OCI-LY7 (cell line): ENCODE results near the gene ABCC12. TPM values are rescaled to one million over a fixed set of nuclear protein-coding genes. Genes with fewer than 3 reads are reported as not detected.
"Not testable (repeated sequence)": the region's sequence is repeated elsewhere in the genome, so short reads cannot be mapped to it uniquely, and the experiment has no call there.

ENCODE experiments used
- BruUV-seq: library from RNA; stranded (reverse); fragments of 400-500 nt; replicated peaks from 2 replicates; lab custom pipeline; 2021; lab: Mats Ljungman, UMichigan
- CTCF ChIA-PET: fragments of 300-600 bp; sonication (Branson Sonifier 250); formaldehyde crosslinking; loops from one replicate; lab custom pipeline; 2022; ENCODE audit warnings: antibody characterized with exemption; ENCODE audit not compliant: unreplicated experiment; lab: Charles Lee
- POLR2A ChIA-PET: fragments of 300-600 bp; sonication (Branson Sonifier 250); formaldehyde crosslinking; loops from one replicate; lab custom pipeline; 2022; ENCODE audit warnings: antibody characterized with exemption; lab: Charles Lee
- DNase-seq: peaks from one replicate; pipeline ENCODE4 v3.0.0-alpha.2; 2015; ENCODE audit warnings: low spot score
- H2AFZ ChIP-seq: fragments of 200-600 bp; sonication (generic), shearing (Covaris generic); 2 replicates; pipeline ENCODE4 v1.6.1; 2014; ENCODE audit warnings: mild to moderate bottlenecking, antibody characterized with exemption, low read length, moderate library complexity
- H3K27ac ChIP-seq: fragments of 200-600 bp; sonication (generic); 2 replicates; pipeline ENCODE4 v1.5.1; 2014; ENCODE audit warnings: mixed run types, low read depth, mild to moderate bottlenecking, moderate library complexity, low read length, inconsistent platforms; ENCODE audit not compliant: poor library complexity, severe bottlenecking
- H3K36me3 ChIP-seq: fragments of 200-600 bp; sonication (generic); 2 replicates; pipeline ENCODE4 v1.6.1; 2014; ENCODE audit warnings: mild to moderate bottlenecking, antibody characterized with exemption, low read length, moderate library complexity, mixed read lengths; ENCODE audit not compliant: insufficient read depth
- H3K4me1 ChIP-seq: fragments of 200-600 bp; sonication (generic); 2 replicates; pipeline ENCODE4 v1.5.1; 2014; ENCODE audit warnings: mild to moderate bottlenecking, low read length; ENCODE audit not compliant: insufficient read depth, poor library complexity, severe bottlenecking
- H3K4me2 ChIP-seq: fragments of 200-600 bp; sonication (generic); 2 replicates; pipeline ENCODE4 v1.6.1; 2014; ENCODE audit warnings: mild to moderate bottlenecking, low read length
- H3K4me3 ChIP-seq: fragments of 200-600 bp; sonication (generic); 2 replicates; pipeline ENCODE4 v1.5.1; 2014; ENCODE audit warnings: mild to moderate bottlenecking, low read depth, low read length; ENCODE audit not compliant: poor library complexity, severe bottlenecking
- H3K79me2 ChIP-seq: fragments of 200-600 bp; sonication (generic); 2 replicates; pipeline ENCODE4 v1.6.1; 2016; ENCODE audit warnings: low read depth, mild to moderate bottlenecking, low read length, moderate library complexity, mixed read lengths; ENCODE audit not compliant: insufficient read depth
- H3K9me2 ChIP-seq: fragments of 200-600 bp; sonication (generic); 2 replicates; pipeline ENCODE4 v1.6.1; 2016; ENCODE audit warnings: mild to moderate bottlenecking, low read length, mixed read lengths; ENCODE audit not compliant: insufficient read depth
- H3K9me3 ChIP-seq: fragments of 200-600 bp; sonication (generic); 2 replicates; pipeline ENCODE4 v1.6.1; 2014; ENCODE audit warnings: mild to moderate bottlenecking, mixed run types, low read length, mixed read lengths
- H4K20me1 ChIP-seq: fragments of 200-600 bp; sonication (generic); 2 replicates; pipeline ENCODE4 v1.6.1; 2014; ENCODE audit warnings: mild to moderate bottlenecking, antibody characterized with exemption, low read length, moderate library complexity, mixed read lengths; ENCODE audit not compliant: insufficient read depth
- CTCF ChIP-seq: fragments of 200-600 bp; sonication (generic); conservative IDR thresholded peaks from 2 replicates; pipeline ENCODE4 v1.5.1; 2014; ENCODE audit warnings: mild to moderate bottlenecking, antibody characterized with exemption, low read length, moderate library complexity, mixed read lengths
- EZH2phosphoT487 ChIP-seq: fragments of 200-600 bp; sonication (generic); IDR thresholded peaks from 2 replicates; pipeline ENCODE4 v1.6.1; 2018; ENCODE audit warnings: low read depth, borderline replicate concordance, mild to moderate bottlenecking, mixed run types, antibody characterized with exemption, low read length, moderate library complexity, mixed read lengths
- intact Hi-C: fragments of 100-400 bp; cut with micrococcal nuclease; formaldehyde crosslinking; loops from one replicate; pipeline ENCODE4 v1.10.0; 2022; ENCODE audit not compliant: unreplicated experiment
- total RNA-seq, 2 experiments: library from RNA; depleted of rRNA in 1 of 2; stranded (reverse); fragments of >200 nt in 1 of 2; shearing (Covaris generic) in 1 of 2; gene quantifications; 2 replicates each; pipeline ENCODE4 v1.2.3, GENCODE V29; 2014 to 2022

Gene ABCC12
- total RNA-seq, 2 experiments from 2014 or later, result not detected

- Histone ChIP-seq H4K20me1 (no peaks in the 10 kb centered on the region), H2AFZ (no peak overlapping the region), H3K4me1 (no peaks in the 10 kb centered on the region), H3K79me2 (no peaks in the 10 kb centered on the region), H3K36me3 (no peaks in the 10 kb centered on the region), H3K27ac (no peak overlapping the region), H3K4me2 (no peak overlapping the region), H3K9me2 (no peaks in the 10 kb centered on the region), H3K9me3 (no peaks in the 10 kb centered on the region), H3K4me3 (no peak overlapping the region)
- BruUV-seq, result no TSS peak
- DNase-seq, result no peak
- TF ChIP-seq CTCF (no peak), EZH2phosphoT487 (no peak)
- POLR2A ChIA-PET, result no interaction called here
- CTCF ChIA-PET, result no interaction called here
- intact Hi-C loops, result no loop called here
Observed at GRCh38 chr16:48172682-48173081, 16.9 kb upstream of the ABCC12 start.

GRCh38 chr16:48169896-48170295 is 14.1 kb upstream of the ABCC12 start:
- ChIA-PET CTCF (no interaction called here), POLR2A (no interaction called here)
- Histone ChIP-seq H3K4me3 (no peak overlapping the region), H3K4me1 (no peaks in the 10 kb centered on the region), H3K9me3 (no peaks in the 10 kb centered on the region), H4K20me1 (no peaks in the 10 kb centered on the region), H3K4me2 (no peak overlapping the region), H3K36me3 (no peaks in the 10 kb centered on the region), H3K27ac (no peak overlapping the region), H2AFZ (no peak overlapping the region), H3K9me2 (no peaks in the 10 kb centered on the region), H3K79me2 (no peaks in the 10 kb centered on the region)
- intact Hi-C loops, result loop anchor here (10.0 kb wide), 2 partner anchors 705 to 1135 kb away; partner anchors contain the start of genes ITFG1 and PHKB
- no TSS peak for BruUV-seq
- no peak for DNase-seq
- no peak for TF ChIP-seq EZH2phosphoT487
- no peak for TF ChIP-seq CTCF

GRCh38 chr16:48168075-48168474 is 12.3 kb upstream of the ABCC12 start:
- no peaks in the 10 kb centered on the region for H4K20me1 ChIP-seq
- intact Hi-C loops, result loop anchor here (10.0 kb wide), 2 partner anchors 703 to 1133 kb away; partner anchors contain the start of genes ITFG1 and PHKB
- TF ChIP-seq CTCF (no peak), EZH2phosphoT487 (no peak)
- H3K9me2 ChIP-seq, result no peaks in the 10 kb centered on the region
- CTCF ChIA-PET, result interaction anchor here (0.6 kb wide), 1 partner anchor 771 kb away, joined by 3 read pairs; no protein-coding TSS in a partner anchor
- H3K4me1 ChIP-seq, result no peaks in the 10 kb centered on the region
- no peak overlapping the region for H2AFZ ChIP-seq
- no peak for DNase-seq
- H3K4me2 ChIP-seq, result no peak overlapping the region
- no peak overlapping the region for H3K27ac ChIP-seq
- H3K79me2 ChIP-seq, result no peaks in the 10 kb centered on the region
- no peaks in the 10 kb centered on the region for H3K9me3 ChIP-seq
- H3K36me3 ChIP-seq, result no peaks in the 10 kb centered on the region
- POLR2A ChIA-PET, result interaction anchor here (0.6 kb wide), 1 partner anchor 1037 kb away, joined by 3 read pairs; no protein-coding TSS in a partner anchor
- no peak overlapping the region for H3K4me3 ChIP-seq
- no TSS peak for BruUV-seq

GRCh38 chr16:48166617-48167016 is 10.8 kb upstream of the ABCC12 start:
- H3K4me1 ChIP-seq, H4K20me1 ChIP-seq, H3K36me3 ChIP-seq, H3K79me2 ChIP-seq, DNase-seq, H3K4me3 ChIP-seq, H3K9me3 ChIP-seq, H3K4me2 ChIP-seq, CTCF ChIA-PET, H3K9me2 ChIP-seq, H2AFZ ChIP-seq, POLR2A ChIA-PET, H3K27ac ChIP-seq, BruUV-seq: not testable (repeated sequence)
- intact Hi-C loops, result loop anchor here (10.0 kb wide), 2 partner anchors 702 to 1132 kb away; partner anchors contain the start of genes ITFG1 and PHKB
